C4-2B (cell line): ENCODE measurements around the gene CPNE1.
A peak's percentile ranks its signal among the peaks of the same experiment; 100 is the strongest.

Experiments used
- H3K27ac ChIP-seq: fragments of 450-650 bp; 2 replicates; pipeline ENCODE4 v1.5.1; 2017
- ZFX ChIP-seq: fragments of 450-650 bp; IDR thresholded peaks from 2 replicates; pipeline ENCODE4 v1.6.1; 2017
- TF ChIP-seq, protein P1 (sequence below): fragments of 450-650 bp; conservative IDR thresholded peaks from 2 replicates; pipeline ENCODE4 v1.5.1; 2017; ENCODE audit warnings: mild to moderate bottlenecking

The CPNE1 gene

GRCh38 chr20:35616465-35617396, 48.0 kb downstream of the CPNE1 start:
- TF ChIP-seq ZFX, result no peak
- TF ChIP-seq, protein P1, sequence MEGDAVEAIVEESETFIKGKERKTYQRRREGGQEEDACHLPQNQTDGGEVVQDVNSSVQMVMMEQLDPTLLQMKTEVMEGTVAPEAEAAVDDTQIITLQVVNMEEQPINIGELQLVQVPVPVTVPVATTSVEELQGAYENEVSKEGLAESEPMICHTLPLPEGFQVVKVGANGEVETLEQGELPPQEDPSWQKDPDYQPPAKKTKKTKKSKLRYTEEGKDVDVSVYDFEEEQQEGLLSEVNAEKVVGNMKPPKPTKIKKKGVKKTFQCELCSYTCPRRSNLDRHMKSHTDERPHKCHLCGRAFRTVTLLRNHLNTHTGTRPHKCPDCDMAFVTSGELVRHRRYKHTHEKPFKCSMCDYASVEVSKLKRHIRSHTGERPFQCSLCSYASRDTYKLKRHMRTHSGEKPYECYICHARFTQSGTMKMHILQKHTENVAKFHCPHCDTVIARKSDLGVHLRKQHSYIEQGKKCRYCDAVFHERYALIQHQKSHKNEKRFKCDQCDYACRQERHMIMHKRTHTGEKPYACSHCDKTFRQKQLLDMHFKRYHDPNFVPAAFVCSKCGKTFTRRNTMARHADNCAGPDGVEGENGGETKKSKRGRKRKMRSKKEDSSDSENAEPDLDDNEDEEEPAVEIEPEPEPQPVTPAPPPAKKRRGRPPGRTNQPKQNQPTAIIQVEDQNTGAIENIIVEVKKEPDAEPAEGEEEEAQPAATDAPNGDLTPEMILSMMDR, result no peak
- peak overlapping the region; percentile 64 for H3K27ac ChIP-seq

DNA sequence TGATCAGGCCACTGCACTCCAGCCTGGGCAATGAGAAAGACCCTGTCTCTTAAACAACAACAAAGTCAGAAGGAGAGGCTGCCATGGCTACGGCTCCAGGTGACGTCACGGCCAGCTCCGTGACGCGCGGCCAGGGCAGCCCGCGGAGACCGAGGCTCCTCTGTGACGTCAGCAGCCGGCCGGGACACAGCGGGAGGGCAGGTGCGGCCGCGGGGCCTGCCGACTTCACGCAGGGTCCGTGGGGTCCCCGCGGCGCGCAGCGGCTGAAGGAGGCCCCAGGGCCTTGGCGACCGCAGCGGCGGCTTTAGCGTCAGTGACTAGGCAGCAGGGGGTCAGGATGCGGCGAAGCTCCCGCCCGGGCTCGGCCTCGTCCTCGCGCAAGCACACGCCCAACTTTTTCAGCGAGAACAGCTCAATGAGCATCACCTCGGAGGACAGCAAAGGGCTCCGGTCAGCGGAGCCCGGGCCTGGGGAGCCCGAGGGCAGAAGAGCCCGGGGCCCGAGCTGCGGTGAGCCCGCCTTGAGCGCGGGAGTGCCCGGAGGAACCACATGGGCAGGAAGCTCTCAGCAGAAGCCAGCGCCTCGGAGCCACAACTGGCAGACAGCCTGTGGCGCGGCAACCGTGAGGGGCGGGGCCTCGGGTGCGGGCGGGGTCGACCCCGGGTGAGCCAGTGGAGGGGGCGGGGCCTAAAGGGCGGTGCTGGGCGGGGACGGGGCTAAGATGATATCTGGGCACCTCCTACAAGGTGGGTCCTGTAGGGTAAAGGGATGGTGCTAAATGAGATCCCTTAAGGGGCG, 48.8 kb downstream of the CPNE1 start, which contains the start of gene SPAG4:
SPAG4 (plus strand) TSS at position 163 of the 798 bp plus-strand sequence; CDS start at position 338, 175 bp downstream.
- peak within 1 kb of the TSS; percentile 77 for H3K27ac ChIP-seq
- TF ChIP-seq ZFX, result peak; percentile 76; the same call in 1 of the 2 replicates
- TF ChIP-seq, protein P1, result no peak

- H3K27ac ChIP-seq, result no peak overlapping the region
These were observed 53.2 kb downstream of the CPNE1 start for GRCh38 chr20:35611482-35611881.

GRCh38 chr20:35610833-35611427, 53.8 kb downstream of the CPNE1 start:
- TF ChIP-seq ZFX, result no peak
- TF ChIP-seq, protein P1, result no peak
- no peak overlapping the region for H3K27ac ChIP-seq

More at GRCh38 chr20:35611482-35611881, 53.2 kb downstream of the CPNE1 start:
- no peak for TF ChIP-seq ZFX
- TF ChIP-seq, protein P1, result no peak

DNA sequence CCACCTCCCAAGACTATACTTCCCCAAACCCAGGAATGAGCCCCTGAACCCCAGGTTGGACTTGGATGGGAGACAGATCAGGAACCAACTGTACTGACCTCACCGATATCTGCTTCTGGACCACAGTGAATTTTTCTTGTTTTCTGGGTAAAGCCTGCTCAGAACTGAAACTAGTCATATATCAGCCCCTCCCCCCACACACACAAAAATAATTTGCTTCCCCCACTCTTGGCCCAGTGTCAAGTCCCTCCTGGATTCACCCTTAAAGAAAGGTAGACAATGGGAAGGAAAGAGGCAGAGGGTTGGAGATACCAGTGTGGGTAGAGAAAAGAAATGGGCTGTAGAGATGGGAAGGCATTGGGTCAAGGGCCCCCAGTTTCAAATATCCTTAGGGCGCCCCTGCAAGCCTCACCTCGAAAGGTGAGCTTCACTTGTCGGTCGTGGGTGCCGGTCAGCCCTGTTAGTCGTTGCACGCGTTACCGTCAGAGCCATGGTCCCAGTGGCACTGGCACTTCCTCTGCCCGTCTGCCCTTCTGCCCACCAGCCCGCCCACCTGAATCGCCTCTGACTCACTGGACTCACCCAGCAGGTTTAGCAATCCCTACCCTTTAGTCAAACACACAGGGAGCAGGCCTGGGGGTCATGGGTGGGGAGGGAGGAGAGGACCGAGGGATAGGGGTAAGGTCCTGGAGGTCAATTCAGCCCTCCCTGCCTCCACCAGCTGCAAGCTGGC, 57.5 kb downstream of the CPNE1 start:
- H3K27ac ChIP-seq, result no peak overlapping the region
- TF ChIP-seq, protein P1, result no peak
- TF ChIP-seq ZFX, result no peak

GRCh38 chr20:35606127-35606526, 58.6 kb downstream of the CPNE1 start:
- no peak for TF ChIP-seq ZFX
- TF ChIP-seq, protein P1, result no peak
- no peak overlapping the region for H3K27ac ChIP-seq
